Mesenchymal stem cell (in vitro differentiated cells and primary cell): ENCODE measurements around the gene GARIN1A. TPM values are rescaled to one million over a fixed set of nuclear protein-coding genes. Genes with fewer than 3 reads are reported as not detected.

Experiments
- DNase-seq: peaks from one replicate; pipeline ENCODE4 v3.0.0-alpha.2; 2013
- H2AFZ ChIP-seq: one replicate; pipeline ENCODE4 v1.6.1; 2013; ENCODE audit warnings: low read depth, mild to moderate bottlenecking, control low read depth, inconsistent platforms, low read length, moderate library complexity
- H2AK5ac ChIP-seq: 2 replicates; pipeline ENCODE4 v1.6.1; 2013; ENCODE audit warnings: low read length, moderate library complexity, mild to moderate bottlenecking, inconsistent platforms; ENCODE audit not compliant: severe bottlenecking
- H2BK120ac ChIP-seq: one replicate; pipeline ENCODE4 v1.6.1; 2013; ENCODE audit warnings: low read depth, mild to moderate bottlenecking, inconsistent platforms, low read length, moderate library complexity
- H2BK12ac ChIP-seq, 2 experiments: one replicate each; pipeline ENCODE4 v1.6.1; 2013; ENCODE audit warnings: inconsistent platforms in 2 of 2, low read length in 2 of 2, mild to moderate bottlenecking in 2 of 2, moderate library complexity in 2 of 2, control low read depth in 1 of 2
- H2BK15ac ChIP-seq: one replicate; pipeline ENCODE4 v1.6.1; 2013; ENCODE audit warnings: mild to moderate bottlenecking, low read depth, inconsistent platforms; ENCODE audit not compliant: poor library complexity, severe bottlenecking
- H2BK5ac ChIP-seq: 2 replicates; pipeline ENCODE4 v1.6.1; 2013; ENCODE audit warnings: low read depth, mild to moderate bottlenecking, low read length, control low read depth, inconsistent platforms; ENCODE audit not compliant: poor library complexity, severe bottlenecking
- H3K14ac ChIP-seq, 2 experiments: one replicate each; pipeline ENCODE4 v1.6.1; 2013; ENCODE audit warnings: inconsistent platforms in 2 of 2, low read length in 2 of 2, control low read depth in 1 of 2, mild to moderate bottlenecking in 1 of 2, moderate library complexity in 1 of 2
- H3K18ac ChIP-seq, 2 experiments: one replicate each; pipeline ENCODE4 v1.6.1; 2013; ENCODE audit warnings: inconsistent platforms in 2 of 2, low read length in 2 of 2, control low read depth in 1 of 2, low read depth in 1 of 2, mild to moderate bottlenecking in 1 of 2
- H3K23ac ChIP-seq, 2 experiments: one replicate each; pipeline ENCODE4 v1.6.1; 2013; ENCODE audit warnings: inconsistent platforms in 2 of 2, low read length in 2 of 2, mild to moderate bottlenecking in 2 of 2, moderate library complexity in 2 of 2, control low read depth in 1 of 2
- H3K27ac ChIP-seq: 2 replicates; pipeline ENCODE4 v1.5.1; 2013; ENCODE audit warnings: mild to moderate bottlenecking, moderate library complexity, low read length, control low read depth, inconsistent platforms; ENCODE audit not compliant: poor library complexity, severe bottlenecking
- H3K27me3 ChIP-seq, 2 experiments: 2 replicates each; pipeline versions ENCODE4 v1.6.1 to v1.7.0; 2013; ENCODE audit warnings: low read length in 2 of 2, mild to moderate bottlenecking in 2 of 2, moderate library complexity in 2 of 2, control low read depth in 1 of 2, inconsistent platforms in 1 of 2; ENCODE audit not compliant: control insufficient read depth in 1 of 2, insufficient read depth in 1 of 2
- H3K36me3 ChIP-seq, 2 experiments: 2 replicates each; pipeline versions ENCODE4 v1.6.1 to v1.7.0; 2013; ENCODE audit warnings: low read length in 2 of 2, control low read depth in 1 of 2, inconsistent platforms in 1 of 2, low read depth in 1 of 2, mild to moderate bottlenecking in 1 of 2; ENCODE audit not compliant: insufficient read depth in 2 of 2, control insufficient read depth in 1 of 2
- H3K4ac ChIP-seq, 2 experiments: one replicate each; pipeline ENCODE4 v1.6.1; 2013; ENCODE audit warnings: inconsistent platforms in 2 of 2, low read length in 2 of 2, mild to moderate bottlenecking in 2 of 2, moderate library complexity in 2 of 2, control low read depth in 1 of 2, low read depth in 1 of 2
- H3K4me1 ChIP-seq: 2 replicates; pipeline ENCODE4 v1.6.1; 2013; ENCODE audit warnings: low read depth, low read length, control low read depth; ENCODE audit not compliant: control insufficient read depth, insufficient read depth
- H3K4me2 ChIP-seq: 2 replicates; pipeline ENCODE4 v1.6.1; 2013; ENCODE audit warnings: low read length, mild to moderate bottlenecking, inconsistent platforms; ENCODE audit not compliant: poor library complexity, severe bottlenecking
- H3K4me3 ChIP-seq, 2 experiments: 2 replicates each; pipeline versions ENCODE4 v1.5.1 to v1.7.0; 2013; ENCODE audit warnings: low read length in 2 of 2, mild to moderate bottlenecking in 2 of 2, control low read depth in 1 of 2, low read depth in 1 of 2; ENCODE audit not compliant: insufficient read depth in 1 of 2
- H3K79me1 ChIP-seq: replicated peaks from 2 replicates; pipeline ENCODE4 v1.6.1; 2013; ENCODE audit warnings: mild to moderate bottlenecking, control low read depth, low read length, inconsistent platforms; ENCODE audit not compliant: poor library complexity, severe bottlenecking
- H3K9ac ChIP-seq: 2 replicates; pipeline ENCODE4 v1.7.0; 2013; ENCODE audit warnings: mild to moderate bottlenecking, low read length, moderate library complexity
- H3K9me3 ChIP-seq: 2 replicates; pipeline ENCODE4 v1.7.0; 2013; ENCODE audit warnings: mild to moderate bottlenecking, low read length; ENCODE audit not compliant: control insufficient read depth
- H4K8ac ChIP-seq: one replicate; pipeline ENCODE4 v1.6.1; 2013; ENCODE audit warnings: inconsistent platforms, mild to moderate bottlenecking, low read length, moderate library complexity
- H4K91ac ChIP-seq: one replicate; pipeline ENCODE4 v1.6.1; 2013; ENCODE audit warnings: mild to moderate bottlenecking, low read length, inconsistent platforms
- WGBS: methylation state at CpG from one replicate; pipeline ENCODE4 v1.1.7; 2013; ENCODE audit warnings: mixed read lengths; 5-methylcytosine and 5-hydroxymethylcytosine counted together
- small RNA-seq: library from polyadenylated mRNA; stranded (forward); fragments of <200 nt; extraction: miRNeasy Mini kit (QIAGEN cat#:217004); gene quantifications from one replicate; pipeline ENCODE3, GENCODE V24; 2013; ENCODE audit warnings: low read depth

The GARIN1A gene

GRCh38 chr7:128718967-128719642, 47.0 kb downstream of the GARIN1A start:
- H3K23ac ChIP-seq: no peak overlapping the region
- peaks cover 3 to 5% of the 10 kb centered on the region in 2 experiments for H3K27me3 ChIP-seq
- H3K4me3 ChIP-seq: no peak overlapping the region
- H3K9me3 ChIP-seq: no peaks in the 10 kb centered on the region
- no peak overlapping the region for H3K4me2 ChIP-seq
- no peak overlapping the region for H2AK5ac ChIP-seq
- H2BK120ac ChIP-seq: no peak overlapping the region
- no peak for DNase-seq
- no peaks in the 10 kb centered on the region for H3K79me1 ChIP-seq
- no peak overlapping the region for H2BK5ac ChIP-seq
- no peaks in the 10 kb centered on the region for H3K36me3 ChIP-seq
- H4K8ac ChIP-seq: no peak overlapping the region
- H3K4me1 ChIP-seq: peaks cover 1% of the 10 kb centered on the region
- H3K18ac ChIP-seq: no peak overlapping the region
- WGBS: 87% methylated on average over 4 of the region's 6 CpGs
- H2BK15ac ChIP-seq: no peak overlapping the region
- no peak overlapping the region for H3K27ac ChIP-seq
- no peak overlapping the region for H4K91ac ChIP-seq
- no peak overlapping the region for H3K14ac ChIP-seq
- no peak overlapping the region for H3K4ac ChIP-seq
- H2BK12ac ChIP-seq: no peak overlapping the region
- H3K9ac ChIP-seq: no peak overlapping the region
- H2AFZ ChIP-seq: no peak overlapping the region

GRCh38 chr7:128721376-128721775, 49.3 kb downstream of the GARIN1A start:
- Histone ChIP-seq H3K4me3 (no peak overlapping the region), H3K4ac (no peak overlapping the region), H4K8ac (no peak overlapping the region), H3K14ac (no peak overlapping the region), H4K91ac (no peak overlapping the region), H2BK15ac (no peak overlapping the region), H3K79me1 (no peaks in the 10 kb centered on the region), H2BK120ac (no peak overlapping the region), H3K9ac (no peak overlapping the region), H3K23ac (no peak overlapping the region), H2BK12ac (no peak overlapping the region), H2AK5ac (no peak overlapping the region), H3K4me2 (no peak overlapping the region), H3K27ac (no peak overlapping the region), H3K18ac (no peak overlapping the region), H2AFZ (no peak overlapping the region), H3K36me3 (no peaks in the 10 kb centered on the region), H2BK5ac (no peak overlapping the region), H3K27me3 (peaks cover 0 to 4% of the 10 kb centered on the region in 2 experiments), H3K4me1 (no peaks in the 10 kb centered on the region), H3K9me3 (no peaks in the 10 kb centered on the region)
- DNase-seq: no peak

Small RNA genes lying within 50 kb of the gene (small RNA-seq; reads per million reads assigned to genes)
- 5.8 reads per million, percentile 61 among the genes with 10 or more reads in this experiment for gene RNA5SP242
- gene RNA5SP243: not detected
- not detected for gene RNU6-177P
